ENCODE data around the gene LTBP3. TPM values are rescaled to one million over a fixed set of nuclear protein-coding genes. Genes with fewer than 3 reads are reported as not detected.
A peak's percentile ranks its signal among the peaks of the same experiment; 100 is the strongest.

The LTBP3 gene
- polyA plus RNA-seq, 2 donors: 32.8 to 36.4 TPM

DNA sequence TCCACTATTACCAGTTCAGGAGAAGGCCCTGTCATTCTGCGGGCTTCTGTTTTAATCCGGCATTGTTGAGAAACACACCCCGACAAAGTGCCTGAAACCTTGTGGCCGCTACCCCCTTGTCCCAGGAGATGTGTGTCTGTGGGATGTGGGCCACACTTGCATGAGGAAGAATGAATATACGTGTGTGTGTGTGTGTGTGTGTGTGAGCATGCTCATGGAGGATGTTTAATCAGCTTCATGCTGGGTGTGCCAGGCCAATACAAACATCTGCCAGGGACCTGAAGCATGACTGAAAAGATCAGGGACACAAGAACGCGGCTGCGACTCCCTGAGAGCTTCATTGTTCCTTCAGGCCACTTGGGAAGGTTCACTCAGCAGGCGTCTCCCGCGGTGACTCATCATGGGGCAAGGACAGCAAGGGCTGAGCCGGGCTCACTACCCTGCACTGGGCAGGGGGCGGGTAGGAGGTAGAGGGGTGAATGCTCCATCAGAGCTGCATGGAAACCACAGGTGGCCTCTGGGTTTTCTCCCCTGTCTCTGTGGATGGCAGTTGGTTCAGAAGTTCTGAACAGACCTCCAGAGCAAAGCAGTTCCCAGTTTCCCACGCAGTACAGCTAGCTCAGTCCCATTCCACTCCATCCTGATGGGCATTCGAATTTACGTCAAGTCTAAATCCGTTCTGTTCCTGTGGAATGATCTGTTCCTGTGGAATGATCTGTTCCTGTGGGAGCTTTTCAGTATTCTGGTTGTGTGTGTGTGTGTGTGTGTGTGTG, 66.4 kb downstream of the LTBP3 start:
- no peak overlapping the region for H3K4me3 ChIP-seq (ENCODE audit: low read depth in 1 of 2, low read length in 2 of 2)
- H3K4me1 ChIP-seq (ENCODE audit: control insufficient read depth in 2 of 2, insufficient read depth in 2 of 2, low read length in 1 of 2): peaks cover 7 to 40% of the 10 kb centered on the region in 2 donors
- H3K9me3 ChIP-seq (ENCODE audit: control insufficient read depth in 2 of 2, insufficient read depth in 1 of 2, low read depth in 1 of 2, low read length in 1 of 2): no peaks in the 10 kb centered on the region
- no peaks in the 10 kb centered on the region for H3K36me3 ChIP-seq (ENCODE audit: control insufficient read depth in 2 of 2, insufficient read depth in 2 of 2, low read length in 1 of 2)
- 20 to 28% methylated on average over 17 of the region's 17 CpGs for WGBS, 2 donors
- no peaks in the 10 kb centered on the region for H3K27me3 ChIP-seq (ENCODE audit: control insufficient read depth in 1 of 2, insufficient read depth in 2 of 2, low read length in 2 of 2)
- peak overlapping the region; percentile 99 for H3K27ac ChIP-seq (ENCODE audit: low read depth in 2 of 2, low read length in 1 of 2)

- WGBS, 2 donors: 59 to 68% methylated on average over 3 of the region's 3 CpGs
- H3K27ac ChIP-seq (ENCODE audit: low read depth in 2 of 2, low read length in 1 of 2): peak overlapping the region; percentile 99
- H3K27me3 ChIP-seq (ENCODE audit: control insufficient read depth in 1 of 2, insufficient read depth in 2 of 2, low read length in 2 of 2): no peaks in the 10 kb centered on the region
Observed at GRCh38 chr11:65491163-65491465, 67.0 kb downstream of the LTBP3 start.

GRCh38 chr11:65489706-65490320, 68.3 kb downstream of the LTBP3 start:
- H3K36me3 ChIP-seq (ENCODE audit: control insufficient read depth in 2 of 2, insufficient read depth in 2 of 2, low read length in 1 of 2): no peaks in the 10 kb centered on the region
- no peak overlapping the region for H3K4me3 ChIP-seq (ENCODE audit: low read depth in 1 of 2, low read length in 2 of 2)
- H3K4me1 ChIP-seq (ENCODE audit: control insufficient read depth in 2 of 2, insufficient read depth in 2 of 2, low read length in 1 of 2): peaks cover 7 to 42% of the 10 kb centered on the region in 2 donors
- 30 to 47% methylated on average over 8 of the region's 8 CpGs for WGBS, 2 donors
- no peaks in the 10 kb centered on the region for H3K9me3 ChIP-seq (ENCODE audit: control insufficient read depth in 2 of 2, insufficient read depth in 1 of 2, low read depth in 1 of 2, low read length in 1 of 2)
- no peaks in the 10 kb centered on the region for H3K27me3 ChIP-seq (ENCODE audit: control insufficient read depth in 1 of 2, insufficient read depth in 2 of 2, low read length in 2 of 2)
- peak overlapping the region; percentile 99 for H3K27ac ChIP-seq (ENCODE audit: low read depth in 2 of 2, low read length in 1 of 2)

More at GRCh38 chr11:65491163-65491465, 67.0 kb downstream of the LTBP3 start:
- Histone ChIP-seq H3K9me3 (ENCODE audit: control insufficient read depth in 2 of 2, insufficient read depth in 1 of 2, low read depth in 1 of 2, low read length in 1 of 2) (no peaks in the 10 kb centered on the region), H3K4me3 (ENCODE audit: low read depth in 1 of 2, low read length in 2 of 2) (no peak overlapping the region), H3K4me1 (ENCODE audit: control insufficient read depth in 2 of 2, insufficient read depth in 2 of 2, low read length in 1 of 2) (peaks cover 7 to 42% of the 10 kb centered on the region in 2 donors), H3K36me3 (ENCODE audit: control insufficient read depth in 2 of 2, insufficient read depth in 2 of 2, low read length in 1 of 2) (no peaks in the 10 kb centered on the region)

GRCh38 chr11:65489035-65489705, 69.0 kb downstream of the LTBP3 start:
- 56 to 62% methylated on average over 10 of the region's 10 CpGs for WGBS, 2 donors

More at GRCh38 chr11:65489035-65489705, 69.0 kb downstream of the LTBP3 start:
- H3K27ac ChIP-seq (ENCODE audit: low read depth in 2 of 2, low read length in 1 of 2): peak overlapping the region; percentile 99
- peaks cover 7 to 42% of the 10 kb centered on the region in 2 donors for H3K4me1 ChIP-seq (ENCODE audit: control insufficient read depth in 2 of 2, insufficient read depth in 2 of 2, low read length in 1 of 2)
- no peaks in the 10 kb centered on the region for H3K36me3 ChIP-seq (ENCODE audit: control insufficient read depth in 2 of 2, insufficient read depth in 2 of 2, low read length in 1 of 2)
- H3K27me3 ChIP-seq (ENCODE audit: control insufficient read depth in 1 of 2, insufficient read depth in 2 of 2, low read length in 2 of 2): no peaks in the 10 kb centered on the region
- no peak overlapping the region for H3K4me3 ChIP-seq (ENCODE audit: low read depth in 1 of 2, low read length in 2 of 2)
- H3K9me3 ChIP-seq (ENCODE audit: control insufficient read depth in 2 of 2, insufficient read depth in 1 of 2, low read depth in 1 of 2, low read length in 1 of 2): no peaks in the 10 kb centered on the region

Other genes with a start within 250 kb of the LTBP3 start
- gene CDC42EP2, start 243.5 kb downstream of the LTBP3 start, polyA plus RNA-seq: 1 to 10 TPM; 4.4 to 4.7 TPM
- gene DPF2, start 224.5 kb downstream of the LTBP3 start, polyA plus RNA-seq: 10 to 100 TPM; 12.2 to 17.4 TPM
- gene TIGD3, start 203.6 kb downstream of the LTBP3 start, polyA plus RNA-seq: under 1 TPM; 0.10 to 0.16 TPM
- 1 to 10 TPM; 2.4 to 6.0 TPM for gene SLC25A45, start 175.7 kb downstream of the LTBP3 start, polyA plus RNA-seq
- 10 to 100 TPM; 25.2 to 27.8 TPM for gene FRMD8, start 171.7 kb downstream of the LTBP3 start, polyA plus RNA-seq
- gene NEAT1, start 135.6 kb downstream of the LTBP3 start, polyA plus RNA-seq: 1,000 to 10,000 TPM in 1 of 2 donors, 100 to 1,000 TPM in 1; 536 to 1,203 TPM
- gene MALAT1, start 59.3 kb downstream of the LTBP3 start, polyA plus RNA-seq: 1,000 to 10,000 TPM in 1 of 2 donors, 10 to 100 TPM in 1; 94.9 to 1,950 TPM
- 10 to 100 TPM; 41.8 to 52.4 TPM for gene SCYL1, start 33.3 kb downstream of the LTBP3 start, polyA plus RNA-seq
- 10 to 100 TPM; 38.9 to 52.1 TPM for gene ZNRD2, start 12.1 kb upstream of the LTBP3 start, polyA plus RNA-seq
- 10 to 100 TPM; 27.9 to 36.5 TPM for gene FAM89B, start 14.2 kb upstream of the LTBP3 start, polyA plus RNA-seq
- 10 to 100 TPM; 54.4 to 61.6 TPM for gene EHBP1L1, start 17.7 kb upstream of the LTBP3 start, polyA plus RNA-seq
- gene KCNK7, start 37.4 kb upstream of the LTBP3 start, polyA plus RNA-seq: 10 to 100 TPM; 18.4 to 19.8 TPM
- 10 to 100 TPM; 25.7 to 35.2 TPM for gene MAP3K11, start 55.9 kb upstream of the LTBP3 start, polyA plus RNA-seq
- 10 to 100 TPM; 15.0 to 16.1 TPM for gene PCNX3, start 57.4 kb upstream of the LTBP3 start, polyA plus RNA-seq
- 10 to 100 TPM; 22.8 to 32.5 TPM for gene SIPA1, start 79.7 kb upstream of the LTBP3 start, polyA plus RNA-seq
- gene RELA, start 104.6 kb upstream of the LTBP3 start, polyA plus RNA-seq: 10 to 100 TPM; 39.6 to 40.0 TPM
- gene KAT5, start 153.9 kb upstream of the LTBP3 start, polyA plus RNA-seq: 10 to 100 TPM; 55.6 to 60.3 TPM
- gene RNASEH2C, start 162.4 kb upstream of the LTBP3 start, polyA plus RNA-seq: 10 to 100 TPM; 26.3 to 41.8 TPM
- gene AP5B1, start 222.6 kb upstream of the LTBP3 start, polyA plus RNA-seq: 10 to 100 TPM; 10.1 to 10.9 TPM
- gene OVOL1, start 228.7 kb upstream of the LTBP3 start, polyA plus RNA-seq: 10 to 100 TPM; 38.2 to 49.9 TPM

Measured in esophagus (tissue), 2 donors.